ENCODE data around the gene JSRP1. TPM values are rescaled to one million over a fixed set of nuclear protein-coding genes. Genes with fewer than 3 reads are reported as not detected.

Gene JSRP1
- total and polyA plus RNA-seq, 10 of the 15 experiments (the other 5 are each of a cell fraction or from before 2014, with no cell fraction given): 0.41 to 0.91 (median 0.49) TPM; not detected in 7

GRCh38 chr19:2225415-2226050 lies 30.7 kb downstream of the JSRP1 start:
- no peak for FAIRE-seq
- TF ChIP-seq CEBPB (IDR thresholded peaks at IDR 0.05; ENCODE audit: borderline replicate concordance in 1 of 2, low read depth in 2 of 2, low read length in 2 of 2) (no peak), POLR2AphosphoS2 (IDR thresholded peaks at IDR 0.05; ENCODE audit: low read depth, low read length) (peak; percentile 47; the same call in 1 of the 2 replicates), KAT2A (conservative IDR thresholded peaks at IDR 0.05; ENCODE audit: control insufficient read depth, low read depth, low read length) (no peak), HDGF (IDR thresholded peaks at IDR 0.05) (0 out of 2 replicates have a peak, but pooled peaks have one; percentile 28), WRNIP1 (IDR thresholded peaks at IDR 0.05; ENCODE audit: borderline replicate concordance, low read depth, low read length) (no peak), BHLHE40 (IDR thresholded peaks at IDR 0.05; ENCODE audit: borderline replicate concordance in 1 of 2, low read depth in 2 of 2, low read length in 1 of 2) (no peak)
- Histone ChIP-seq H3K27ac (ENCODE audit: control insufficient read depth, insufficient read depth) (no peak overlapping the region), H3K4me1 (ENCODE audit: control insufficient read depth, insufficient read depth, low read length) (no peaks in the 10 kb centered on the region; the same call in 1 of the 2 replicates), H3K9me3 (replicated peaks; ENCODE audit: control insufficient read depth, insufficient read depth, low read length) (no peaks in the 10 kb centered on the region), H3K36me3 (ENCODE audit: control insufficient read depth in 2 of 2, insufficient read depth in 2 of 2, low read length in 1 of 2) (peaks cover 0 to 45% of the 10 kb centered on the region in 2 experiments; a peak in 3 of 4 replicates), H3K27me3 (replicated peaks in 1 of 2; ENCODE audit: control insufficient read depth in 2 of 2, insufficient read depth in 2 of 2, low read length in 1 of 2) (no peaks in the 10 kb centered on the region), H2AFZ (ENCODE audit: control insufficient read depth, low read depth, low read length) (no peak overlapping the region), H4K20me1 (ENCODE audit: control insufficient read depth, insufficient read depth) (no peaks in the 10 kb centered on the region), H3K4me2 (ENCODE audit: control insufficient read depth, insufficient read depth) (no peak overlapping the region), H3K79me2 (ENCODE audit: control insufficient read depth, insufficient read depth, low read length) (no peaks in the 10 kb centered on the region), H3K9ac (ENCODE audit: control insufficient read depth, insufficient read depth, low read length) (no peak overlapping the region), H3K4me3 (no peak overlapping the region)
- POLR2A ChIA-PET: interaction anchor here (0.5 kb wide), 1 partner anchor 105 kb away, joined by 3 read pairs; no protein-coding TSS in a partner anchor
- no TSS peak for BruUV-seq (replicated peaks)
- SMC1A ChIA-PET (ENCODE audit: uncharacterized antibody, unreplicated experiment): no interaction called here
- ATAC-seq: no peak
- over 99% methylated on average over 27 of the region's 32 CpGs for WGBS (ENCODE audit: insufficient coverage, insufficient replicate concordance, low lambda C conversion rate, missing lambda C conversion rate)
- CTCF ChIA-PET: interaction anchor here (1.1 kb wide), 1 partner anchor 52 kb away, joined by 3 read pairs; no protein-coding TSS in a partner anchor
- intact Hi-C loops (cut with micrococcal nuclease; ENCODE audit: unreplicated experiment): no loop called here
- RAD21 ChIA-PET (ENCODE audit: unreplicated experiment): interaction anchor here (0.6 kb wide), 1 partner anchor 207 kb away, joined by 4 read pairs; no protein-coding TSS in a partner anchor
- in situ Hi-C loops (cut with MboI): no loop called here
- no peak for DNase-seq (ENCODE audit: low read depth, low spot score)

All from GM12878 (cell line).